CD14-positive monocyte (primary cell): Measurements from ENCODE around the gene RASSF5. TPM values are rescaled to one million over a fixed set of nuclear protein-coding genes. Genes with fewer than 3 reads are reported as not detected.

Experiments
- DNase-seq, 3 donors: peaks; one replicate each; pipeline ENCODE4 v3.0.0-alpha.2; 2011 to 2022
- H2AFZ ChIP-seq: 2 replicates; pipeline ENCODE4 v1.6.0; 2012; ENCODE audit warnings: mild to moderate bottlenecking, low read depth, low read length, inconsistent platforms; ENCODE audit not compliant: insufficient read depth, poor library complexity, severe bottlenecking
- H3K27ac ChIP-seq, 2 donors: 1 replicate in 1 of 2; 2 replicates in 1 of 2; pipeline ENCODE4 v1.5.1; 2012 to 2013; ENCODE audit warnings: low read length in 2 of 2, control low read depth in 1 of 2, inconsistent platforms in 1 of 2, low read depth in 1 of 2, mild to moderate bottlenecking in 1 of 2
- H3K27me3 ChIP-seq, 2 donors: one replicate each; pipeline versions ENCODE4 v1.6.0 to v1.6.1; 2011 to 2013; ENCODE audit warnings: low read length in 2 of 2; ENCODE audit not compliant: control insufficient read depth in 2 of 2, insufficient read depth in 2 of 2
- H3K36me3 ChIP-seq, 2 donors: replicated peaks in 1 of 2; 1 replicate in 1 of 2; 2 replicates in 1 of 2; pipeline versions ENCODE4 v1.5.1 to v1.6.1; 2012 to 2013; ENCODE audit warnings: low read length in 2 of 2, control low read depth in 1 of 2, inconsistent platforms in 1 of 2, mild to moderate bottlenecking in 1 of 2; ENCODE audit not compliant: insufficient read depth in 2 of 2, control insufficient read depth in 1 of 2
- H3K4me1 ChIP-seq, 2 donors: 1 replicate in 1 of 2; 2 replicates in 1 of 2; pipeline versions ENCODE4 v1.5.1 to v1.6.1; 2012 to 2013; ENCODE audit warnings: low read length in 2 of 2, control low read depth in 1 of 2, inconsistent platforms in 1 of 2, mild to moderate bottlenecking in 1 of 2, moderate library complexity in 1 of 2; ENCODE audit not compliant: insufficient read depth in 2 of 2, control insufficient read depth in 1 of 2
- H3K4me2 ChIP-seq: replicated peaks from 2 replicates; pipeline ENCODE3; 2012; ENCODE audit warnings: low read length, moderate library complexity, mild to moderate bottlenecking; ENCODE audit not compliant: poor library complexity, severe bottlenecking; ENCODE audit errors: extremely low read depth
- H3K4me3 ChIP-seq, 3 experiments: fragments of 200-600 bp in 1 of 3; sonication (generic) in 1 of 3; replicated peaks in 1 of 3; 1 replicate in 2 of 3; 2 replicates in 1 of 3; pipeline ENCODE4 v1.5.1; 2011 to 2013; ENCODE audit warnings: low read length in 3 of 3, mild to moderate bottlenecking in 3 of 3, control low read depth in 2 of 3, low read depth in 2 of 3, inconsistent platforms in 1 of 3, moderate library complexity in 1 of 3
- H3K79me2 ChIP-seq: 2 replicates; pipeline ENCODE4 v1.6.0; 2012; ENCODE audit warnings: mild to moderate bottlenecking, control low read depth, inconsistent platforms, low read length, moderate library complexity; ENCODE audit not compliant: insufficient read depth
- H3K9ac ChIP-seq: 2 replicates; pipeline ENCODE4 v1.6.0; 2017; ENCODE audit warnings: low read length, mild to moderate bottlenecking; ENCODE audit not compliant: insufficient read depth, poor library complexity, severe bottlenecking
- H3K9me3 ChIP-seq, 2 donors: replicated peaks in 1 of 2; 1 replicate in 1 of 2; 2 replicates in 1 of 2; pipeline versions ENCODE4 v1.5.1 to v1.6.1; 2012 to 2013; ENCODE audit warnings: low read length in 2 of 2, control low read depth in 1 of 2; ENCODE audit not compliant: control insufficient read depth in 1 of 2, insufficient read depth in 1 of 2
- H4K20me1 ChIP-seq: 2 replicates; pipeline ENCODE4 v1.6.0; 2012; ENCODE audit warnings: mild to moderate bottlenecking, low read length, control low read depth, moderate library complexity; ENCODE audit not compliant: insufficient read depth
- H3K27ac Mint-ChIP-seq, 7 donors: one replicate each; pipeline ENCODE4 v1.8.0; 2020; ENCODE audit warnings: mild to moderate bottlenecking in 7 of 7, mixed read lengths in 7 of 7, moderate library complexity in 6 of 7, inconsistent platforms in 2 of 7
- H3K27me3 Mint-ChIP-seq, 3 donors: one replicate each; pipeline ENCODE4 v1.8.0; 2021 to 2022; ENCODE audit warnings: low read depth in 3 of 3, mild to moderate bottlenecking in 3 of 3, mixed read lengths in 3 of 3, moderate library complexity in 3 of 3, inconsistent platforms in 1 of 3
- H3K36me3 Mint-ChIP-seq, 2 donors: one replicate each; pipeline ENCODE4 v1.8.0; 2020; ENCODE audit warnings: mixed read lengths in 2 of 2, inconsistent platforms in 1 of 2, mild to moderate bottlenecking in 1 of 2
- H3K4me1 Mint-ChIP-seq: one replicate; pipeline ENCODE4 v1.8.0; 2020; ENCODE audit warnings: mild to moderate bottlenecking, mixed read lengths
- H3K4me3 Mint-ChIP-seq, 2 donors: one replicate each; pipeline ENCODE4 v1.8.0; 2020; ENCODE audit warnings: mild to moderate bottlenecking in 2 of 2, mixed read lengths in 2 of 2, moderate library complexity in 1 of 2
- H3K9me3 Mint-ChIP-seq, 7 donors: one replicate each; pipeline ENCODE4 v1.8.0; 2020 to 2022; ENCODE audit warnings: mixed read lengths in 7 of 7, mild to moderate bottlenecking in 6 of 7, moderate library complexity in 6 of 7, inconsistent platforms in 2 of 7
- WGBS: methylation state at CpG from one replicate; pipeline ENCODE4 v1.1.5; 2013; ENCODE audit warnings: missing lambda C conversion rate; ENCODE audit not compliant: insufficient coverage; 5-methylcytosine and 5-hydroxymethylcytosine counted together
- intact Hi-C, 2 donors: fragments of 100-400 bp; cut with micrococcal nuclease; formaldehyde crosslinking; loops; one replicate each; pipeline versions ENCODE4 v1.15.0 to v1.15.1; 2023
- polyA plus RNA-seq, 3 donors: library from polyadenylated mRNA; depleted of rRNA in 1 of 3; unstranded in 2 of 3; stranded (reverse) in 1 of 3; fragments of 300-500 nt in 2 of 3; fragments of >200 nt in 1 of 3; fragmentation: Illumina TruSeq in 2 of 3; gene quantifications; 1 replicate in 2 of 3; 2 replicates in 1 of 3; pipeline ENCODE4 v1.2.3, GENCODE V29; 2012 to 2021
- TF ChIP-seq, protein P1 (sequence below): fragments of 200-600 bp; IDR thresholded peaks from one replicate; pipeline ENCODE4 v1.8.0; 2022; ENCODE audit warnings: antibody characterized with exemption, mild to moderate bottlenecking

The RASSF5 gene
- polyA plus RNA-seq, 3 donors, result 81.6 to 129 (median 127) TPM

DNA sequence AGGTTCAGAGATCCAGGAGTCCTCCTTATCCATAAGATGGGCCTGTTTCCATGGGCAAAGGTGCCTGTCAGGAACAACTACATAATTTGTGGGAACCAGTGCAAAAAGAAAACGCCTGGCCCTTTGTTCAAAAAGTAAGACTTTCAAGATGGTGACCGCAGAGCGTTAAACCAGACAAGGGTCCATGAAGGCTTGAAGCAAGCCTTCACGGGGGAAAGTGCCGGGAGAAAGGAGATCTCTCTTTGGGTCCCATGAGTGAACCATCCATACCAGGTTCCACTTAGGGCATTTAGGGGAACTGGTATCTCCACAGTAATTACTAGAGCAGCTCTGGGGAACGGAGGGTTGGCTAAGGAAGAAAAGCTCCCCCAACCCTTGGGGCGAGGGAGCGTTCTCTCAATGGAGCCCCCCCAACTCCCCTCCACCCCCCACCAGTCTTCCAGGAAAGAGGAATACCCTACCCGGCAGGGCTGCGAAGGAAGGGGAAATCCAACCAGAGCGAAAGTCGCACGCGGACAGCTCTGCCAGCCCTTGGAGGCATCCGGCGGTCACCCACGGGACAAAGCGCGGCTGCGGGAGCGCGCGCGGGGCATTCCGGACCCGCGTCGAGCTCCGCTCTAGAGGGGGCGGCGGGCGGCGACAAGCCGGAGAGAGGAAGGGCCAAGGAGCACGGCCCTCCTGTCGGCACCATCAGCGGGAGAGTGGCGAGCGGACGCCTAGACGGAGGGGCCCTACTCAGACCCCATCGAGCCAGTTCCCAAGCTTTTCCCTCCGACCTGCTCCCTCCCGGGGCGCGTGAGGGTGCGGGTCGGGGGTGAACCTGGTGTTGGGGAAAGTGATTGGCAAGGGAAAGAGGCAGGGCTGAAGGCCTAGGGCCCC, 687 bp upstream of the RASSF5 start:
- Histone ChIP-seq H3K4me3 (peak overlapping the region; percentile 42 to 75 (median 57)), H3K79me2 (no peaks in the 10 kb centered on the region), H3K4me2 (peak overlapping the region; percentile 81), H4K20me1 (no peaks in the 10 kb centered on the region), H3K36me3 (no peaks in the 10 kb centered on the region), H3K9me3 (no peaks in the 10 kb centered on the region), H3K27me3 (peaks cover 32 to 52% of the 10 kb centered on the region in 2 donors), H3K27ac (no peak overlapping the region), H3K9ac (peak overlapping the region; percentile 55), H2AFZ (peak overlapping the region; percentile 68), H3K4me1 (peaks cover 37 to 65% of the 10 kb centered on the region in 2 donors)
- peak overlapping the region; percentile 78 to 91 for H3K4me3 Mint-ChIP-seq
- intact Hi-C loops, result no loop called here
- peaks cover 0 to 8% (median 5%) of the 10 kb centered on the region in 7 donors for H3K9me3 Mint-ChIP-seq
- peaks cover 11 to 16% of the 10 kb centered on the region in 2 donors for H3K36me3 Mint-ChIP-seq
- WGBS, result 9% methylated on average over 31 of the region's 48 CpGs
- TF ChIP-seq, protein P1, sequence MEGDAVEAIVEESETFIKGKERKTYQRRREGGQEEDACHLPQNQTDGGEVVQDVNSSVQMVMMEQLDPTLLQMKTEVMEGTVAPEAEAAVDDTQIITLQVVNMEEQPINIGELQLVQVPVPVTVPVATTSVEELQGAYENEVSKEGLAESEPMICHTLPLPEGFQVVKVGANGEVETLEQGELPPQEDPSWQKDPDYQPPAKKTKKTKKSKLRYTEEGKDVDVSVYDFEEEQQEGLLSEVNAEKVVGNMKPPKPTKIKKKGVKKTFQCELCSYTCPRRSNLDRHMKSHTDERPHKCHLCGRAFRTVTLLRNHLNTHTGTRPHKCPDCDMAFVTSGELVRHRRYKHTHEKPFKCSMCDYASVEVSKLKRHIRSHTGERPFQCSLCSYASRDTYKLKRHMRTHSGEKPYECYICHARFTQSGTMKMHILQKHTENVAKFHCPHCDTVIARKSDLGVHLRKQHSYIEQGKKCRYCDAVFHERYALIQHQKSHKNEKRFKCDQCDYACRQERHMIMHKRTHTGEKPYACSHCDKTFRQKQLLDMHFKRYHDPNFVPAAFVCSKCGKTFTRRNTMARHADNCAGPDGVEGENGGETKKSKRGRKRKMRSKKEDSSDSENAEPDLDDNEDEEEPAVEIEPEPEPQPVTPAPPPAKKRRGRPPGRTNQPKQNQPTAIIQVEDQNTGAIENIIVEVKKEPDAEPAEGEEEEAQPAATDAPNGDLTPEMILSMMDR, result peak; percentile 9
- peak overlapping the region in 6 of 7 donors; percentile 30 to 85 (median 70) for H3K27ac Mint-ChIP-seq
- H3K4me1 Mint-ChIP-seq, result peaks cover 59% of the 10 kb centered on the region
- peaks cover 51 to 66% (median 51%) of the 10 kb centered on the region in 3 donors for H3K27me3 Mint-ChIP-seq
- peak; percentile 31 to 84 (median 44) for DNase-seq

DNA sequence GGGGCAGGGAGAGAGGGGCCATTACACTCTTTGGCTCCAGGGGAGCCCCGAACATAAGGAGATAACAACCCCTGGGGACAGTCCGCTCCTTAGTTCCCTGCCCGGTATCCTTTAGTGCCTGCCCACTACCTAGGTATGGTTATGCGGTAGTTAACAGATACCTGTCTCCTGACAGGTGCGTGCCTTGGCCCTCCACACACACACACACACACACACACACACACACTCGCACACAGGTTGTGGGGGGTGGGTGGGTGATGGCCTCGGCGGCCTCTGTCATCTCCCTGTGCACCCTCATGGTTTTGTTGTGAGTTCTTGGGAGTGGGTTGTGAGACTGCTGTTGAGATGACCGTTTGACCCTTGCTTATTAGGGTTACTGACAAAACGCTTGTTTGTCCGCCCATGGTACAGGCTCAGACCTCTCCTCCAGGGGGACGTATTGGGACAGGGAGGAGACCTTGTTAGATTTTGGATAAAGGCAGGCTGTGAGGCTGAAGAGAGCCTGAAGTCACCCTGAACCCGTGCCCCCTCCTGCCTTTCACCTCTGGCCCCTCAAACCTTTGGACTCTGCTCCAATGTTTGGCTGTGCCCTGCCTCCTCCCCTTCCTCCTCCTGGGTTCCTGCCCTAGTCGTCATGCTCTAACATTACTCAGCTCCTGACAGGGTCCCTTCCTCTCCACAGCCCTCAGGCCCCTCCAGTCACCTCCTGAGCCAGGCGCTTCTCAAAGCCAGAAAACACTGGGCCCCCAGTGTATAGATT, 979 bp downstream of the RASSF5 start:
- Histone ChIP-seq H3K27me3 (peaks cover 32 to 54% of the 10 kb centered on the region in 2 donors), H3K4me2 (peak overlapping the region; percentile 81), H3K4me3 (peak overlapping the region in 2 of 3 experiments; percentile 3 to 75), H3K36me3 (no peaks in the 10 kb centered on the region), H3K9me3 (no peaks in the 10 kb centered on the region), H4K20me1 (no peaks in the 10 kb centered on the region), H3K4me1 (peaks cover 35 to 56% of the 10 kb centered on the region in 2 donors), H3K79me2 (no peaks in the 10 kb centered on the region), H3K9ac (peak overlapping the region; percentile 55), H3K27ac (no peak overlapping the region), H2AFZ (no peak overlapping the region)
- Mint-ChIP-seq H3K9me3 (peaks cover 0 to 8% (median 5%) of the 10 kb centered on the region in 7 donors), H3K36me3 (peaks cover 7 to 13% of the 10 kb centered on the region in 2 donors), H3K4me3 (peak overlapping the region; percentile 76 to 85), H3K27ac (peak overlapping the region in 4 of 7 donors; percentile 20 to 74 (median 58)), H3K27me3 (peaks cover 47 to 80% (median 56%) of the 10 kb centered on the region in 3 donors), H3K4me1 (peaks cover 51% of the 10 kb centered on the region)
- peak in 1 of 3 donors; percentile 59 for DNase-seq
- WGBS, result 35% methylated on average over 6 of the region's 15 CpGs
- TF ChIP-seq, protein P1, result no peak
- intact Hi-C loops, result no loop called here
